ENCODE data around the gene PGA4. TPM values are rescaled to one million over a fixed set of nuclear protein-coding genes. Genes with fewer than 3 reads are reported as not detected.
"Not testable (repeated sequence)": the region's sequence is repeated elsewhere in the genome, so short reads cannot be mapped to it uniquely, and the experiment has no call there.

The PGA4 gene
- total RNA-seq, 1 donor from 2014 or later = not detected

- CTCF ChIA-PET = no interaction called here
- H3K4me3 Mint-ChIP-seq = no peak overlapping the region
- ATAC-seq (ENCODE audit: low read depth) (no peak), DNase-seq (no peak)
- POLR2A ChIA-PET = interaction anchor here (0.6 kb wide), 1 partner anchor 56 kb away, joined by 3 read pairs; no protein-coding TSS in a partner anchor
- intact Hi-C loops (cut with micrococcal nuclease) = no loop called here
- no peaks in the 10 kb centered on the region for H3K36me3 Mint-ChIP-seq (ENCODE audit: low read depth)
- H3K9me3 Mint-ChIP-seq = no peaks in the 10 kb centered on the region
- no peak overlapping the region for H3K27ac Mint-ChIP-seq
- TF ChIP-seq CTCF (IDR thresholded peaks at IDR 0.05) = no peak
- no peaks in the 10 kb centered on the region for H3K4me1 Mint-ChIP-seq
- H3K27me3 Mint-ChIP-seq = peaks cover 6% of the 10 kb centered on the region
Observed at GRCh38 chr11:61195719-61196118, 26.4 kb upstream of the PGA4 start.

GRCh38 chr11:61198361-61198760 lies 23.8 kb upstream of the PGA4 start:
- no peaks in the 10 kb centered on the region for H3K4me1 Mint-ChIP-seq
- no peaks in the 10 kb centered on the region for H3K9me3 Mint-ChIP-seq
- no peak for TF ChIP-seq CTCF (IDR thresholded peaks at IDR 0.05)
- no peaks in the 10 kb centered on the region for H3K36me3 Mint-ChIP-seq (ENCODE audit: low read depth)
- ATAC-seq (ENCODE audit: low read depth) (no peak), DNase-seq (no peak)
- H3K27ac Mint-ChIP-seq = no peak overlapping the region
- no peak overlapping the region for H3K4me3 Mint-ChIP-seq
- CTCF ChIA-PET = no interaction called here
- H3K27me3 Mint-ChIP-seq = peaks cover 17% of the 10 kb centered on the region
- POLR2A ChIA-PET = no interaction called here
- intact Hi-C loops (cut with micrococcal nuclease) = no loop called here

GRCh38 chr11:61198948-61199523 lies 23.1 kb upstream of the PGA4 start:
- Mint-ChIP-seq H3K27ac (no peak overlapping the region), H3K9me3 (no peaks in the 10 kb centered on the region), H3K36me3 (ENCODE audit: low read depth) (no peaks in the 10 kb centered on the region), H3K4me1 (no peaks in the 10 kb centered on the region), H3K27me3 (peaks cover 17% of the 10 kb centered on the region), H3K4me3 (no peak overlapping the region)
- POLR2A ChIA-PET = no interaction called here
- TF ChIP-seq CTCF (IDR thresholded peaks at IDR 0.05) = no peak
- DNase-seq (no peak), ATAC-seq (ENCODE audit: low read depth) (no peak)
- intact Hi-C loops (cut with micrococcal nuclease) = no loop called here
- CTCF ChIA-PET = no interaction called here

GRCh38 chr11:61201476-61201875 lies 20.7 kb upstream of the PGA4 start:
- H3K4me1 Mint-ChIP-seq = no peaks in the 10 kb centered on the region
- TF ChIP-seq CTCF (IDR thresholded peaks at IDR 0.05) = no peak
- ATAC-seq (ENCODE audit: low read depth) (no peak), DNase-seq (no peak)
- H3K27ac Mint-ChIP-seq = no peak overlapping the region
- POLR2A ChIA-PET = no interaction called here
- peaks cover 13% of the 10 kb centered on the region for H3K27me3 Mint-ChIP-seq
- no peaks in the 10 kb centered on the region for H3K9me3 Mint-ChIP-seq
- CTCF ChIA-PET = no interaction called here
- no peak overlapping the region for H3K4me3 Mint-ChIP-seq
- intact Hi-C loops (cut with micrococcal nuclease) = no loop called here
- no peaks in the 10 kb centered on the region for H3K36me3 Mint-ChIP-seq (ENCODE audit: low read depth)

- H3K27me3 Mint-ChIP-seq = peaks cover 13% of the 10 kb centered on the region
- DNase-seq; H3K36me3 Mint-ChIP-seq (ENCODE audit: low read depth); intact Hi-C loops (cut with micrococcal nuclease); ATAC-seq (ENCODE audit: low read depth); CTCF ChIA-PET; H3K9me3 Mint-ChIP-seq; H3K4me3 Mint-ChIP-seq; H3K27ac Mint-ChIP-seq; H3K4me1 Mint-ChIP-seq: not testable (repeated sequence)
- POLR2A ChIA-PET = interaction anchor here (0.5 kb wide), 1 partner anchor 1619 kb away, joined by 9 read pairs; no protein-coding TSS in a partner anchor
Observed at GRCh38 chr11:61202950-61203746, 19.0 kb upstream of the PGA4 start, which contains the start of gene PGA3. TSS of gene PGA3 (plus strand) at chr11:61203515. CDS start at chr11:61203565, 50 bp downstream.

GRCh38 chr11:61203873-61204272 lies 18.3 kb upstream of the PGA4 start:
- H3K4me1 Mint-ChIP-seq; ATAC-seq (ENCODE audit: low read depth); DNase-seq; H3K9me3 Mint-ChIP-seq; H3K36me3 Mint-ChIP-seq (ENCODE audit: low read depth); CTCF ChIA-PET; H3K27ac Mint-ChIP-seq; H3K4me3 Mint-ChIP-seq; intact Hi-C loops (cut with micrococcal nuclease): not testable (repeated sequence)
- POLR2A ChIA-PET = interaction anchor here (0.5 kb wide), 1 partner anchor 1620 kb away, joined by 9 read pairs; no protein-coding TSS in a partner anchor
- H3K27me3 Mint-ChIP-seq = peaks cover 13% of the 10 kb centered on the region

GRCh38 chr11:61204502-61205059 lies 17.6 kb upstream of the PGA4 start:
- peaks cover 13% of the 10 kb centered on the region for H3K27me3 Mint-ChIP-seq
- H3K4me1 Mint-ChIP-seq; POLR2A ChIA-PET; H3K9me3 Mint-ChIP-seq; CTCF ChIA-PET; DNase-seq; H3K4me3 Mint-ChIP-seq; intact Hi-C loops (cut with micrococcal nuclease); H3K27ac Mint-ChIP-seq; ATAC-seq (ENCODE audit: low read depth); H3K36me3 Mint-ChIP-seq (ENCODE audit: low read depth): not testable (repeated sequence)

- H3K36me3 Mint-ChIP-seq (ENCODE audit: low read depth); ATAC-seq (ENCODE audit: low read depth); intact Hi-C loops (cut with micrococcal nuclease); H3K4me3 Mint-ChIP-seq; POLR2A ChIA-PET; H3K4me1 Mint-ChIP-seq; DNase-seq; H3K9me3 Mint-ChIP-seq; CTCF ChIA-PET; H3K27ac Mint-ChIP-seq; H3K27me3 Mint-ChIP-seq: not testable (repeated sequence)
Observed at GRCh38 chr11:61207636-61208310, 14.4 kb upstream of the PGA4 start.
